ENCODE measurements around the gene SNTG2. TPM values are rescaled to one million over a fixed set of nuclear protein-coding genes. Genes with fewer than 3 reads are reported as not detected.
"Not testable (repeated sequence)": the region's sequence is repeated elsewhere in the genome, so short reads cannot be mapped to it uniquely, and the experiment has no call there.

The SNTG2 gene
- total RNA-seq, 1 donor from 2014 or later, result 0.17 TPM

DNA sequence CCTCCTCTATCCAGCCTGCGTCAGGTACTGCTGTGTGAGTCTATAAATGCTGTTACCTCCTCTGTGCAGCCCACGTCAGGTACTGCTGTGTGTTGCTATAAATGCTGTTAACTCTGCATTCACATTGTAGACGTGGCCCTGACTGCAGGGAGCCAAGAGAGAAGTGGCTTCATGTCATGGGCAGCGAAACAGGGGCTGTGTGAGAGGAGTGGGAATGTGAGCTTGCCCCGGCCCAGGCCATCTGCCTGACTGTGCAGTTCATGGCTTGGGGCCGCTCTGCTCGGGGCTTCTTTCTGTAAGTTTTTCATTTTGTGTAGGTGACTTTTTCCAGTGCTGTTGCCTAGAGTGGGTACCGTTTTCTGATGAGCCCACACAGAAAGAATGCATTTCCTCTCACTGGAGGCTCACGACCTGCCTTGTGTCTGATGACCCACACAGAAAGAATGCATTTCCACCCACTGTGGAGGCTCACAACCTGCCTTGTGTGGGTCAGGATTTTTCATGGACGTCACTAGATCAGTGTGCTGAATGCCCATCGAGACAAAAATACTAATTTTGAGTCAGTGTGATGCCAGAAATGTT, 104.5 kb downstream of the SNTG2 start:
- DNase-seq, result no peak

DNA sequence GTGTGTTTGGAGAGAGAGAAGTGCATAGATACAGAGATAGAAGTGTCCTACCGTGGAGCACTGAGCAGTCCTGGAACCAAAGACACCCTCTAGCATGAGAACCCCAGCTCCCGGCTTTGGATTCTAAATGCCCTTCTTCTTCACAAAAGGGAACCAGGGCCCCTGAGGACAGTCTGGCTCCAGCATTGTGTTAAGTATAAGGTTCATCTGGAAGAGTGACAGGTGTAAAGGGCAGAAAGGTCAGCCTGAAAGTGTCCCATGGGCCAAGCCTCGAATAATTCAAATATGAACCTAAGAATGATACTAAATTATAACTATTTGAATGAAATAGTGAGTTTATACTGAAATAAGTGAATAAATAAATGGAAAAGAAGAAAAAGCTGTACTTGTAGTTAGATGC, 109.7 kb downstream of the SNTG2 start:
- DNase-seq, result no peak

DNA sequence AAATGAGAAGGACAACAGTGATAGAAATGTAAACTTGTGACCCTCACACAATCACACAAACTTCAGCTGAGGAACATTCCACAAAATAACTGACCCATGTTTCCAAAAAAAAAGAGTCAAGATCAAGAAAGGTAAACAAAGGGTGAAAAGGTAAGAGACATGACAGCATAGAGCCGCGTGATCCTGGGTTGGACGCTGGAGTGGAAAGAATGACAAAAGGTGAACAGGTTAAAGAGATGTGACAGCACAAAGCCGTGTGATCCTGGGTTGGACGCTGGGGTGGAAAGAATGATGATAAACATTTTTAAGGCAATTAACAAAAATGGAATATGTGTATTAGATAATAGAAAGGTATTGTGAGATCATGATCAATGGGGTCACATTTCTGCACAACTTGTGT, 110.3 kb downstream of the SNTG2 start:
- DNase-seq, result no peak

DNA sequence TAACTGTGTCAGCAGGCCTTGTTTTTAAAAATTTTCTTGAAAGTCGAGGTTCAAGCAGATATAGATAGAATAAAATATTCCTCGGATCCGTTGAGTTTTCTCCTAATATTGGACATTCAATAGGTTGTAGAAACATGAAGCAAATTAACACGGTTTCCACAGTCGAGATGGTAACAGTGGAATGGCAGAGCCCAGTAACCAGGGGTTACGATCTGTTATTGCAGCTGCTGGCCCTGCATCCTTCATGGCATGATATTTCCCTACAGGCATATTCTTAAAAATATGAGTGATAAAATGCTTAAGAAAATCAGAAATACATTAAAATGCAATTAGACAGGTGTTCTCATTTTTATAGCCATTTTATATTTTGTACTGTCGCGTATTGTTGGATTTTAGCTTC, 117.6 kb downstream of the SNTG2 start:
- no peak for DNase-seq

DNA sequence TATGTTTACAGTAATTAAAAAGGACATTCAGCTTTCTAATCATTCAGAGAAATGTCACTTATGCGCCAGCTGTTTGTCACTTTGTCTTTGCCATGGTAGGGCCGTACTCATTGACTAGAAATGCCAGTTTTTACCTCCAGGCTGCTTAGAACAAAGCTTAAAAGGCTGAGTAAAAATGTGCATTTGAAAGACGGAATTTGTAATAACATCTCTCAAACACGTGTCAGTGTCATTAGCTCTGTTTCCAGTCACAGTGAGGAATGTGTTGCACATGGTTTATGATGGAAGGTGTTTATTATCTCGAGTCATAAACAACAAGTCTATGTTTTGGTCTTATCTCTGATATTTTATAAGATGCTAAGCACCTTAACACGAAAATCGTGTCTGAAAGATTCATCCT, 118.2 kb downstream of the SNTG2 start:
- no peak for DNase-seq

DNA sequence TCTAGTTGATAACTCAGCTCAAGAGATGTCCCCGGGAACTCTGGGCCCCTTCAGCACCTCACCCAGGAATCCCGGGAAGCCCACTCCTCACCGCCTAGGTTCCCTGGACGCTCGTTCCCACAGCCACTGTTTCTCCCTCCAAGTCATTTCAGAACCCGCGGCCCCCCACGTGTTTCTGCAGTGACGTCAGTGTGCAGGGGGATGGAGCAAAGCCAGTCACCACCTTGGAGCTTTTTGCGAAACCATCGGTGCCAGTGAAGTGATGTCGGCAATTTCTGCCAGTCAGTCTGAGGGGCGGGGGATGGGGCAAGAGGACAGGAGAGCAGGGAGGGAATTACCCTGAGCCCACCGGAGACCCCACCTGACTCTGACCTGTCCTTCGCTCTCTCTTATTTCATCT, 119.2 kb downstream of the SNTG2 start:
- DNase-seq, result no peak

DNA sequence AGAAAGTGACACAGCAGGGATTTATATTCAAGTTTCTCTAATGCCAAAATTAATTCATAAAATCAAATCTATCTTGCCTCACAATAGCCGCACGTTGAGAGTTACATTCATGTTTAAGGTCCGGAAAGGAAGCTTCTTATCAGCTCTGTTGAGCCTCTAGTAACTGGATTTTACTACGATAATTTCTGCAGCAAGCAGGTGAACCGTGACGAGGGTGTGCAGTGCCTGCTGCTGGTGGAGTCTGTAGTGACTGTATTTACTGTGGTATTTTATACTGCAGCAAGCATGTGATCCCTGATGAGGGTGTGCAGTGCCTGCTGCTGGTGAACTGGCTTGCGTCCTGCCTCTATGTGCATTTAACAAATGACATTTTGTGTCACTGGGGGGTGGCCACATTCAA, 120.0 kb downstream of the SNTG2 start:
- no peak for DNase-seq

DNA sequence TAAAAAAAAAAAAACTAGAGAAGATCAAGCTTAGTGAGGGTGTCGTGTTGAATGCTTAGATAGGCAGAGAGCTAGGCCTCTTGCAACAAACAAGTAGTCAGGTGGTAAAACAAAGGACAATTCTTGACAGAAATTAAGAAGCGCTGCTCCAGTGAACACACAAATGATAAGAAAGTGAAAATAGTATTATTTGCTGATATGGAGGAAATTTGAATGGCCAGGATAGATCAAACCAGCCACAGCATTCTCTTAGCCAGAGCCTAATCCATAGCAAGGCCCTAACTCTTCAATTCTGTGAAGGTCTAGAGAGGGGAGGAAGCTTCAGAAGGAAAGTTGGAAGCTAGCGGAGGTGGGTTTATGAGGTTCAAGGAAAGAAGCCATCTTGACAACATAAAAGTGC, 121.0 kb downstream of the SNTG2 start:
- no peak for DNase-seq

DNA sequence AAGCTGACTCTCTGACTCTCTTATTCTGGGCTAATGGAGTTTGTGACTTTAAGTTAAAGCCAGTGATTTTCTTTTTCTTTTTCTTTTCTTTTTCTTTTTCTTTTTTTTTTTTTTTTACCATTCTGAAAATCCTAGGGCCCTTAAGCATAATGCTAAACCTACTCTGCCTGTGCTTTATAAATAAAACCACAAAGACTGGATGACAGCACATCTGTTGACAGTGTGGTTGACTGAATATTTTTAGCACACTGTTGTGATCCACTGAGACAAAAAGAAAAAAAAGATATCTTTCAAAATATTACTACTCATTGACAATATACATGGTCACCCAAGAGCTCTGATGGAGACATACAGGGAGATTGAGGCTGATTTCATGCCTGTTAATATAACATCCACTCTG, 121.6 kb downstream of the SNTG2 start:
- no peak for DNase-seq

DNA sequence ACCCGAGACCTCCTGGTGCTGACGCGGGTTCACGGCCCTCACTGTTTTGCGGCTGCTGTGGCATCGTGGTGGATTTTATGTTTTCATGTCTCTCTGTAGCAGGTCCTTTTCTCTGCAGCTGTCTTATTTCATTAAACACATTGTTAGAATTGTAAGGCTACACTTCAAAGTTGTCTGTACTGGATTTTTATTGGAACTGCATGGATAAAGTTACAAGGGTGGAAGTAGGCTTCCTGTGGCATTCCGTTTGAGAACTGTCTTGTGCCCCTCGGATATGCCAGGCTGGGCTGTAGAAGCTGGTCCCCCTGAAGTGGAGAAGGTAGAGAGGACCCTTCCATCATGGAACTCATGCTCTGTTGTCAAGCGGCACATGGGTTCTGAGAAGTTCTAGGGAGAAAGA, 127.3 kb downstream of the SNTG2 start:
- DNase-seq, result no peak

DNA sequence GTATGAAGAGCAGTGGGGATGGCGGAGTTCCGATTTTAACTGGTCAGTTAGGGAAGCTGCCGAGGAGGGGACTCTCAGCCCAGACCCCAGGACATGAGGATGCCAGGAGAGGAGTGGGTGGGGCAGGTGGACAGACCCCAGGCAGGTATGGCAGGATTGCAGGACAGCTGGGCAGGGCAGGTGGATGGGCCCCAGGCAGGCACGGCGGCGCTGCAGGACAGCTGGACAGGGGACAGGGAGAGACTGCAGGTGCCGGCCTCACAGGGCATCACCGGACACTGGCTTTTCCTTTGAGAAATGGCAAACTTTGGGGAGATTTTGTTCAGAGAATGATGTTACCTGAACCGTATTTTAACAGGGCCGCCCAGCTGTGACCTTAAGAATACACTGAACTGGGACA, 127.7 kb downstream of the SNTG2 start:
- no peak for DNase-seq

DNA sequence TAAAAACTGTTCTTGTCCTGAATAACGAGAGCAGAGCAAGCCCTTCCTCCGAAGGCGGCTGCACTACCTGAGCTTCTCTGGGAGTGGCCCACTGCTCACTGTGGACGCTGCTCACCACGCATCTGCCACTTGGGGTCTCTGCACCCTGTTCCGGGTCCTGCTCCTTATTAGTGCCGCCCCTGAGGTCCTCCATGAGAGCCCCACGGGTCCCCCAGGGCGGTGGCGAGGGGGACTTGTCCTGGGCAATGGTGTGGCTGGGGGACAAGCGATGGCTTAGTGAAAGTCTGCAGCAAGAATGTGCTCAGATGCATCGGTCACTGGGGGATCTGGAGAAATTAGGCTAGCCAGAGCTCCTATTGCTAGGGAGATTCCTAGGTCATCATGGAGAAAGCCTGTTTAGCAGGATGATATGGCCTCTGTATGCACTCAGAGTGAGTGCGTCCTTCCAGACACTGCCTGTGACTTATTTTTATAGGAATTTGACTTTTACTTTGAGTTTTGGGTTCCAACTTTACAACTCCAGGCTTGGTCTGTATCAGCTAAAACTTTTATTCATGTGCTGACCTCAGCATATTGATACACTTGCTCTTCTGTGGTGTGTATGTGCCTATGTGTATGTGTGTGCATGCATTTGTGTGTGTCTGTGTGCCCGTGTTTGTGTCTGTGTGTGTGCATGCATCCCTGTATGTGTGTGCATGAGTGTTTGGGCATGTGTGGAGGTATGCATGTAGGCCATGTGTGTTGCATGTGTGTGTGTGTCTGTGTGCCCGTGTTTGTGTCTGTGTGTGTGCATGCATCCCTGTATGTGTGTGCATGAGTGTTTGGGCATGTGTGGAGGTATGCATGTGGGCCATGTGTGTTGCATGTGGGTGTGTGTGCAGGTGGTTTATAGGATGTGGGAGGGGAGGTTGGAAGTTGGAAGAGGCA, 129.5 kb downstream of the SNTG2 start:
- no peak for DNase-seq

DNA sequence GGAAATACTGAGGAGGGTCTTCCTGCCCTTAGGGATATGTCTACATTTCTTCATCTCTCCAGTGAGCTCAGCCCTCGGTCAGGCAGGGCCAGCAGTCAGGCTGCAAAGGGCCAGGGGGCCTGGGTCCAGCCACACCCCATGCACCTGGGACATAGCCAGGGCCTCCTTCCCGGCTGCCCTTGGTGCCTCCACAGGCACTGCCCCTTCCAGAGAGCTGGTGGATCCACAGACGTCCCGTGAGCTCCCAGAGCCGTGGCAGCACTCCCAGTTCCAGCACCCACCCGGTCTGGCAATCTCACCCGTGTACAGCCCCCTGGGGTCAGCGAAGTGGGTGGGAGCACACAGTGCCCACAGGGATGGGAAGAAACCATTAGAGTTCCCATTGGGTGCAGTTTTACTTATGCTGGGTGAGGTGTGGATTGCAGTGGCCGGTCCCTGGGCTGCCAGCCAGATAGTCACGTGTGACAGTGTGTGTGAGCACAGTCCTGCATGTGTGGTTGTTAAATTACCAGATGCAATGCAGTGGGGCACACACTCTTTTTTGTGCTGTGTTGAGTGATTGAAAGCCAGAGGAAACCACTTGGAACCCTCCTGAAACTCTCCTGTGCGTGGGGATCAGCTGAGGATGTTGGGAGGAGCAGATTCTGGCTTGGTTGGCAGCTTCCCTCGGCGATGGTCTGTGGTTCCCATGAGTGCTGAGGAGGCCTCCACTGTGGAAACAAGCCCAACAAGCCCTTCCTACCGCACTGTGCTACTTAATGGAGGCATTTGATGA, 131.0 kb downstream of the SNTG2 start:
- DNase-seq, result no peak

DNA sequence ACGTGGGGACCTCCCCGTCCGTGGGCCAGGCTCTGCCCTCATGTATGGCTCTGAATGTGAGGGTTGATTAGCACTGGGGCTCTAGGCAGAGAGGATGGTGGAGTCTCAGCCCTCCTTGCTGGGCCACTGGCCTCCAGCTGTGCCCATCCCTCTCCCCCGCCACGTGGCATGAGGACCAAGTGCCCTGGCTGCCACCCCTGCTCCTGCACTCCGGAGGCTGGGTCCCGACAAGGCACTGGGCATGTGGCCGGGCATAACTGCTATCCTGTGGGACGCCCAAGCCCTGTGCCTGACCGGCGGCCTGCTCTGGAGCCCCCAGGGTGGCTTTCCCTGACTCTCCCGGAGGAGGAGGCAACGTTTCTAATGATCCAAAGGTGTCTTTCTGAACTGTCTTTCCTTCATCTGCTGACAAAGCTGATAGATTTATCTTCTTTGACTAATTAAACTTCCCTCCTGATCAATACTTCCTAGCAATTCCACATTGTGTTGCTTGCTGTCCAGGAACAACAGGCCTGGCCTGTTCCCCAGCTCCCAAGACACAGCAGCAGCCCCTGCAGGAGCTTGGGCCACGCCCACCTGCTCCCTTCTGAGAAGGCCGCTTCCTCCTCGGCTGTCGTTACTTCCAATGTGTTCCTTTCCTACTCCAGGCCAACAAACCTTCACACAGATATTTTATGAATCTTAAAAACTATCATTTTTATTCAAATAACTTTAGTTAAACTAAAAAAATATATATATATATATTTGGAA, 132.0 kb downstream of the SNTG2 start:
- DNase-seq, result no peak

DNA sequence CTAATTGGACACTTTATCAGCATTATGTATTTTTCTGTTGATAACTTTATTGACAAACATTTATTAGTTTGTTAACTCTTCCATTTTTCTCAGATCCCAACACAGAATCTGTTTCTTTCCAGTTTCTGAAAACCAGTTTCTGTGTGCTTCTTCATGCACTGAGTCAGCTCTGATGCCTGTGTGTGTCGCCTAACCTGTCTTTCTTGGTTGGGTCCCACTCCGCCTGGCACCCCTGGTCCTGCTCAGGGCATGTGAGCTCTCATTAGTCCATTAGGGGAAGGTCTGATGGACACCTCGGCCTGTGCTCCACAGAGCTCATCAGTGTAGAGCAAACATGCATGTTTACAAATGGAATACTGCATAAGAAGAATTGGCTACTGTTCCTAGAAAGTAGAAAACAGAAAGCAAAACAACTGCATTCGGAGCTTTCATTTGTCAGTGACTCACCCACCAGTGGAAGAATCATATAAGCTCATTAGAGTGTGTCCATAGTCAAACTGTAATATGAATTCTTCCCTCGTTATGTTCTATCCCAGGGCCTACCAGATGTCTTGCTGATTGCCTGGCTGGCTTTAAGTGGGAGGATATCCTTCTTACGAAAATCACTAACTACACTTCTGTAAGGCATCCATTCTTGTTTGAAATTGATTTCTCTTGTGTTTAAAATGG, 137.7 kb downstream of the SNTG2 start:
- no peak for DNase-seq

DNA sequence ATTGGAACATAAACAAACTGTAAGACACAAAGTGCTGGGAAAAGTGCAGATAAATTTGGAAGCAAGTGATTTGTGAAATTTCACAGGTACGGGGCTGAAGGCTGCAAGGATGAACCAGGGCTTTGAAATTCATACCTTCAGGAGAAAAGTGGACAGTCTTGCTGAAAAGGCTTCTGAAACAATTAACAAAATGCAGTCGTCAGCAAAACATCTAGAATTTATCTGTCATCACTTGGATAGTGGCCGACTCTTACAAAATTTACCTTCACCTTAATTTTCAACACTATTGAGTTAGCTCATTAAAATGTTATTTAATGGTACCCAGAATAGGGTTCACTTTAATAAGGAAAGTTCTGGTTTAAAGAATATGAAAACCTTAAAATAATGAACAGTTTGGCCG, 138.3 kb downstream of the SNTG2 start:
- DNase-seq, result no peak

DNA sequence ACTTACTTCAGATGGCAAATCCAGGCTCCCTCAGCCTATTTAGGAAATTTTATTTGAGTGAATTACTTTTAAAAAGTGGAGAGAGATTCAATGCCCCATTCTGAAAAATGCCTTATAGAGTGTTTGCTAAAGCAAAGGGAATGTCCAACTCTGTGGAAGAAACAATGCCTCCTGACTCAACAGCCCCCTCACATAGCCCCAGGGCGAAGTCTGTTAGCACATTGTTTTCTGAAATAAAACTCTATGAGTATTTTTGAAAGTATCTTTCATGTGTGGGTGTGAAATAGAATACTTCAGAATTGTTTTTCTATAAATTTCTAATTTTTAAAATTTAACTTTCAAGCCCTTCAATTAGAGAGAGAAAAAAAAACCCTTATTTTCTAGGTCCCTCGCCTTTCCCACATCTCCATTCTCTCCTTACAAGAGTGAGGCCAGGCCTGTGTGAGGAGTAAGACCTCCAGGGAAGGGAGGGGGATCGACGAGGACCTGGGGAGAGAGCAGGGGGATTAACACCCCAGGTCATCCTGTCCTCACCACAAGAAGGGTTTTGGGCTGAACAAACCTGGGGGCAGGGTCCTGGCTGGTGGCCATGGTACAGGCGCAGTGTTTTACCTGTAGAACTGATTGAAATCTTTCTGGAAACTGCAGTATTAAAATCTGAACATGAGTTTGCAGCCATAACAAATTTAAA, 141.4 kb downstream of the SNTG2 start:
- DNase-seq, result no peak

DNA sequence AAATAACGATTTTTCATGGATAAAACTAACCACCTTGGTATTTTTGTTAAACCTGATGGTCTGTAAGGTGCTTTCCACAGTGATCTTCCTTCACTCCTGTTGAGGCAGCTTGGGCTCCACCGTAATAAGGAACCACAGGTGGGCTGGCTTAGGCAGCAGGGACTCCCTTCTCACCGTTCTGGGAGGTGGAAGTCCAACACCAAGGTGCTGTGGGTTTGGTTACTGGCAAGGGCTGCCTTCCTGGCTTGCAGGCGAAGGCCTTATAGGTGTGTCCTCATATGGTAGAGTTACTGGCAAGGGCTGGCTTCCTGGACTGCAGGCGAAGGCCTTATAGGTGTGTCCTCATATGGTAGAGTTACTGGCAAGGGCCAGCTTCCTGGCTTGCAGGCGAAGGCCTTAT, 143.0 kb downstream of the SNTG2 start:
- DNase-seq, result not testable (repeated sequence)

DNA sequence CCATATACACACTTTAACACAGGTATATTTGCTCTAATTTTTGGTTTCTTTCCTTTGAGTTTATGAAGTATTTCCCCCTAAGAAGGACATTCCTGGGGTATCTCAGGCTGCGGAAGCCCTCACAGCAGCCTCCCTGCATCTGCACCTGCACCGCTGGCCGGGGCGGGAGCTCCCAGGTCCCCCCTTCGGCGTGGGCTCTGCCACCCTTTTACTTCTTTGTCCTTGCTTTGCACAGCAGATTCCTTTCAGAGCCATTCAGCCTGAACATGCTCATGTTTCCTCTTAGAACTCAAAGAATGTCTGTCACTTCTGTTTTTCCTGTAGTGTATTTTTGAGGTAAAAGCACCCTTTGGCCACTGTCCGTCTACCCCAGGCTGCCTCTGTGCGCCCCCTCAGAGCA, 146.5 kb downstream of the SNTG2 start:
- no peak for DNase-seq

DNA sequence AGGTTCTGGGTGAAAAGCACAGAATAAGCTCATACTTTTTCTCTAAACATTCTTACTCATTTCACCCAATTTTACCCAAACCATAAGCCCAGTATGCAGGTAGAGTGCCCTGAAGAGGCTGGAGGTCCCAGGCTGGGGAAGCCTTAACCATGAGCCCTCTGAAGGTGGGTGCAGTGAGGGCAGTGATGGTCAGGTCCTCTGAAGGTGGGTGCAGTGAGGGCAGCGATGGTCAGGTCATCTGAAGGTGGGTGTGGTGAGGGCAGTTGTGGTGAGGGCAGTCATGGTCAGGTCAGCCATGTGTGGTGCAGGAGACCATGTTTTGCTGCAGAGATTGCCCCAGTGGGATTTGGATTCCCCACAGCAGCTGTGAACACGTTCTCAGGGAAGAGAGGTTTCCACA, 148.8 kb downstream of the SNTG2 start:
- DNase-seq, result no peak

DNA sequence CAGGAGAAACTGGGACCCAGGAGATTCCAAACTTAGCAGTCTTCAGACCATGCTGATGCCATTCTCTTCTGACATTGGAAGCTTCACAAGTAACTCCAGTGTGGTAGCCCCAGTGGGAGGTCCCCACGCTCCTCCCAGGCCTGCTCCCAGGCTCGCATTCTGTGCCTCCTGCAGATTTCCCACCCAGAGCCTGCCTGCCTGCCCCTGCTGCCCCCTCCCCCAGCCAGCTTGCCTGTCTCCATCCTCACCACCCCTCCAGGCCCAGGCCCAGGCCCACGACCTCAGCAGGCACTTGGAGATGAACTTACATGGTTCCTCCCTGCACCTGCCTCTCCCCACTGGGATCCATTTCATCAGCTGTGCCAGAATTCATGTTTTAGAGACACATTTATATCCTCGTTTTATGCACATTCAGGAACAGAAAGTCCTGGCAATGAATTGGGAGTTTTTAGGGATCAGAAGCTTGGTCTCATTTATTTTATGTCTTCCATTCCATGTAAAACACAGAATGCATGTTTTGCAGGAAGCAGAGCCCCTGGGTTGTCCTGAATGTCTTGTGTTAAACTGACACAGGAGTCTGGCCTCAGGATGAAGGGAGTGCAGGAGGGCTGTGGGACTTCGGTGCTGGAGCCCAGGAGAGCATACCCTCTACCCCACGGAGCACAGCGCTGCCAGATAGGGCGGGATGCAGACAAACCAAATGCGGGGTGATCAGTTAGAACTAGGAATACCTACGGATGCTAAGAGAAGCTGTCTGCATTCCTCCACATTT, 150.5 kb downstream of the SNTG2 start:
- no peak for DNase-seq

Measured in dermis blood vessel endothelial cell (primary cell).